SW 1271 (cell line): ENCODE measurements around the gene ATG4D.

Experiments
- DNase-seq, 2 experiments: peaks; one replicate each; lab custom pipeline; 2025; lab: John Stamatoyannopoulos, UW

The ATG4D gene

DNA sequence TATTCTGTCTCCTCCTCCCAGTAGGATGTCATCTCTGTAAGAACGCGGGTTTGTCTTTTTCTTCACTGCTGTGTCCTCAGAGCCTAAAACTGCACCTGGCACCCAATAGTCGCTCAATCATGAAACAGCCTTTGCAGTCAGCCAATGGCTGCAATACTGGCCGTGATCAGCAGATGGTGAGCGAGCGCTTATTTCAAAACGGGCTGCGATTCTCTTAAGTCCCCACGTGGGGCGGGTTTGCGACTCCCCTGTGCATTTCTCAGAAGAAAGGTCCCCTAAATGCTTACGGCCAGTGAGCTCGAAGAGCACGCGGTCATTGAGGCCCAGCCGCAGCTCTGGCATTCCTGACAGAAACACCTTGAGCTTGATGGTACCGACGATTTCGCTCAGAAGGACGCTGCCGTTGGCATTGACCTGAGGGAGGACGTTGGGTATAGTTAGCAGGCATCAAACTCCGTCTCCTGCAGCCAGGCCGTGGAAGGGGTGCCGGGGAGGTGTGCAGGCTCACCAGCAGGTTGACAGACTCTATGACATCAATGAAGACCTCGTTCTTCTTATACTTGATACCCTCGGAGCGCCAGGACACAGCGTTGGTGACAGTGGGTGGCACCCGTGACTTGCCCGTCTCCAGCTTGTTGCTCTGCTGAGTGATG lies 37.4 kb downstream of the ATG4D start:
- peak; percentile 49 to 89 for DNase-seq

DNA sequence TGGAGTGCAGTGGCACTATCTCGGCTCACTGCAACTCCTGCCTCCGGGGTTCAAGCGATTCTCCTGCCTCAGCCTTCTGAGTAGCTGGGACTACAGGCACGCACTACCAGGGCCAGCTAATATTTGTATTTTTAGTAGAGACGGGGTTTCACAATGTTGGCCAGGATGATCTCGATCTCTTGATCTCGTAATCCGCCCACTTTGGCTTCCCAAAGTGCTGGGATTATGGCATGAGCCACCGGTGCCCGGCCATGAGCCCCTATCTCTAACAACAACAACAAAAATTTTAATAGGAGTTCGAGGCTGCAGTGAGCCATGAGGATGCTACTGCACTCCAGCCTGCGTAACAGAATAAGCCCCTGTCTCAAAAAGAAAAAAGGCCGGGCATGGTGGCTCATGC lies 38.4 kb downstream of the ATG4D start:
- no peak for DNase-seq

DNA sequence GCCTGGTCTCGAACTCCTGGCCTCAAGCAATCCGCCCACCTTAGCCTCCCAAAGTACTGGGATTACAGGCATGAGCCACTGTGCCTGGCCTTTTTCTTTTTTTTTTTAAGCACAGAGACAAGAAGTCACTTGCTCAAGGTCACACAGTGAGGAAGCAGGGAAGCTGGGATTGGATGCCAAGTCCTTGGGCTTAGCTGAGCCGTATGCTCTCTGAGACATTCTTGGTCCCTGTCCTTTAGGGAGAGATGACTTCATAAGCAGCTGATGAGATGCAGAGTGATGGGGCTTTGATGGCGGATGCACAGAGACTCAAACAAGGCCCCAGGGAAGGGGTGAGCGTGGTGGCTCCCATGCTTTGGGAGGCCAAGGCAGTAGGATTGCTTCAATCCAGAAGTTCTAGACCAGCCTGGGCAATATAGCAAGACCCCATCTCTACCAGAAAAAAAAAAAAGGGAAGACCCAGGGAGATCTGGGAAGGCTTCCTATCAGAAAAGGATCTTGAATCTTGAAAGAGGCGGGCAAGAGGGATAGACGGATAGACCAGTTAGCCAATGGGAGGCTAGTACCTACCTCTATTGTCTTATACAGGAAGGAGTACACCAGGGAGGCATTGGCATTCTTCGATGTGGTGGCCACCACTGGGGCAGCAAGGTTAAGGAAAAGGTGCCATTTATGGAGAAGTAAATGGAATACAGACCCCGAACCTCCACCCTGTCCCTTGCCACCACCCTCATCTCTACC lies 39.5 kb downstream of the ATG4D start:
- no peak for DNase-seq

DNA sequence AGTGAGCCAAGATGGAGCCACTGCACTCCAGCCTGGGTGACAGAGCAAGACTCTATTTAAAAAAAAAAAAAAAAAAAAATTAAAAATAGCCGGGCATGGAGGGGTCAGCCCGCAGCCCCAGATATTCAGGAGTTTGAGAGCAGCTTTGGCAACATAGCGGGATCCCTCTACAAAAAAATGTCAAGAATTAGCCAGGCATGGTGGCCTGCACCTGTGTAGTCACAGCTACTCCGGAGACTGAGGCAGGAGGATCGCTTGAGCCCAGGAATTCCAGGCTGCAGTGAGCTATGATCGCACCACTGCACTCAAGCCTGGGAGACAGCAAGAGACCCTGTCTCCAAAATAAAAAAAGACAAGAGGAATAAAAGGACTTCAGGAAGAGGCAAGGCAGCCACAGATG lies 42.7 kb downstream of the ATG4D start:
- no peak for DNase-seq

- no peak for DNase-seq
Measured at GRCh38 chr19:10587022-10587838, 43.5 kb downstream of the ATG4D start, which contains the start of gene AP1M2. Gene AP1M2, minus strand, starts transcription at chr19:10587312. Its CDS starts 81 bp downstream, at chr19:10587231.

- no peak for DNase-seq
Measured at GRCh38 chr19:10587839-10588150, 44.1 kb downstream of the ATG4D start.

DNA sequence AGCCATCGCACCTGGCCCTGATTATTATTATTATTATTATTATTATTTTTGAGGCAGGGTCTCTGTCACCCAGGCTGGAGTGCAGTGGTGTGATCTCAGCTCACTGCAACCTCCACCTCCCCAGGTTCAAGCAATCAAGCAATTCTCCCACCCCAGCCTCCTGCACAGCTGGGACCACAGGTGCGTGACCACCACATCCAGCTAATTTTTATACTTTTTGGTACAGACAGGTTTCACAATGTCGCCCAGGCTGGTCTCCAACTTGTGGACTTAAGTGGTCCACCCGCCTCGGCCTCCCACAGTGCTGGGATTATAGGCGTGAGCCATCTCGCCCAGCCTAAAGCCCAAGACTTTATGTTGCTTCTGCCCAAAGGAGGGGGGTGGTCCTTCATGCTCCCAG lies 49.4 kb downstream of the ATG4D start:
- DNase-seq: no peak

- DNase-seq: no peak
Measured at GRCh38 chr19:10593820-10594637, 50.3 kb downstream of the ATG4D start.

- DNase-seq: no peak
Measured at GRCh38 chr19:10600149-10600548, 56.4 kb downstream of the ATG4D start.

- no peak for DNase-seq
Measured at GRCh38 chr19:10601999-10602329, 58.3 kb downstream of the ATG4D start.

DNA sequence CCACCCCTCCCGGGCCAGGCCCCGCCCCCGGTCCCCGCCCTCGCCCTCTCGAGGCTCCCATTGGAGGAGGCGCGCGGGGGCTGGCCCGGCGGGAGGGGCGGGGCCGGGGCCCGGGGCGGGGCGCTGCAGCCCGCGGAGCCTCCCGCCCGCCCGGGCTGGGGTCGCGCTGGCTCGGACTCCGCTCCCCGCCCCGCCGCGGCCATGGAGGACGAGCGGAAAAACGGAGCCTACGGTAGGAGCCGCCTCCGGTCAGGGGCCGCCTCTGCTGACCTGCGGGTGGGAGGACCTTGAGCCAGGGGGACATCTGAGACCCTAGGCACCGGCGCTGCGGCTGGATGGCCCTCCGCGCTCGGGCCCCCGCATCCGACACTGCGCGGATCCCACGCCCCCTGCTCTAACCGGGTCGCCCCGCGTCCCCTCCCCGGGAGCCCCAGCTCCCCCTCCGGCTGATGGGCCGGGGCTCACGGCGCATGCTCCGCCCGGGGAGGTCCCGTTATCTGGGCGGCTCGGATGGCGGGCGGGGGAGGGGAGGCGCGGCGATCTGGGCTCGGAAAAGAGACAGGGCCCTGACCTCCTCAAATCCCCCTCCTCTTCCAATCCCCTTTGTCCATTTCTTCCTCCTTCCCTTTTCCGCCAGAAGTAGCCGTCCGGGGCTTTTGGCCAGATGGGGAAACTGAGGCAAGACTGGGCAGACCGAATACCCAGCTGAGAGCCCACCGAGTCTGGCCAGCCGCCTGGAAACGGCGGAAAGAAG lies 58.8 kb downstream of the ATG4D start:
- DNase-seq: peak in 1 of 2 experiments; percentile 65
